ENCODE data around the gene PDLIM4.

PDLIM4 gene

DNA sequence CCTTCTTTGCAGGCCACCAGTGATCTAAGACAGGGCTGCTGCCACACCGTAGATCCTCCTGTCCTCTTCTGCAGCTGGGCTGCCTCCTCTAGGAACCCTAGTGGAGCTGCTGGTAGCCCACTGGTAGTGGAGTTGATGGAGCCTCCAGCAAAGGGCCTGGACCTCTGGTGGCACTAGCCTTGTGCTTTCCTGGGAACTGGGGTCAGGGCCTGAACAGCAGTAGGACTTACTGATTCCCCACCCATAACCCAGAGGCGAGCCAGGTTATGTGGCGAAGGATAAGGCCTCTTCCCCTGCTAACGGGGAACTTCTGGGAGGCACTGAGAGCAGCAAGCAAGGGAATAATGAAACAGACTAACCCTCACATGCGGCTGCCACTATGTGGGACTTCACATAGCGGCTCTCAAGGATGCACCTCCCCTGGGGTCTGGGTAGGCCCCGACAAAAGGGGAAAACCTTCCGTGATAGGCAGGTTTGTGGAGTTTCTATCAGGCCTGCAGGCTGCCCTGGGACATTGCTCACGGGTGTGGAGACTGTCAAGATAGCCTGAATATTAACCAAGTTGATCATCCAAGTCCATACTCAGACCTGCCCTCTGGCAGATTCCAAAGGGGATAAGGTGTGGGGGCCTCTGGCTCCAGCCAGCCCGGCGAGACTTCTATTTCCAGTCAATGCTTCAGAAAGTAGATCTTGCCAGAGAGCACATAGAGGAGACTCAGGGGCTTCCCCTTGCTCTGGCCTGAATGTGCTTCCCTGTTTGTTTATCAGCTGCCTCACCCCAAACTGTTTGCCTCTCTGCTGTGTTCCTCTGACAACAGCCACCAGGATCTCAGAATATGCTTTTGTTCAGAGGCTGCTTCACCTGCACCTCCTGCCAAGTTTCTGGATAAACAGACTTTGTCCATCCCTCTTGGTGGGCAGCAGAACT is 44.1 kb downstream of the PDLIM4 start:
- no peak overlapping the region for H3K14ac ChIP-seq (ENCODE audit: low read length in 2 of 2)
- H2BK15ac ChIP-seq (ENCODE audit: low read depth, poor library complexity, severe bottlenecking), result no peak overlapping the region
- no peak overlapping the region for H3K4me2 ChIP-seq (ENCODE audit: low read length, poor library complexity, severe bottlenecking)
- no peak overlapping the region for H3K27ac ChIP-seq (ENCODE audit: low read length, poor library complexity, severe bottlenecking)
- H2AFZ ChIP-seq (ENCODE audit: low read depth, low read length), result no peak overlapping the region
- H2BK120ac ChIP-seq (ENCODE audit: low read depth, low read length), result no peak overlapping the region
- H3K4ac ChIP-seq (ENCODE audit: low read depth in 1 of 2, low read length in 2 of 2), result no peak overlapping the region
- no peak overlapping the region for H3K4me3 ChIP-seq (ENCODE audit: insufficient read depth in 1 of 2, low read depth in 1 of 2, low read length in 2 of 2)
- 90% methylated on average over 10 of the region's 11 CpGs for WGBS
- no peak overlapping the region for H2AK5ac ChIP-seq (ENCODE audit: low read length, severe bottlenecking)
- peaks cover 1% of the 10 kb centered on the region for H3K4me1 ChIP-seq (ENCODE audit: control insufficient read depth, insufficient read depth, low read depth, low read length)
- no peak overlapping the region for H4K8ac ChIP-seq (ENCODE audit: low read length)
- H3K18ac ChIP-seq (ENCODE audit: low read depth in 1 of 2, low read length in 2 of 2), result no peak overlapping the region
- no peak overlapping the region for H3K23ac ChIP-seq (ENCODE audit: low read length in 2 of 2)
- no peak overlapping the region for H2BK5ac ChIP-seq (ENCODE audit: low read depth, low read length, poor library complexity, severe bottlenecking)
- peaks cover 0 to 12% of the 10 kb centered on the region in 2 experiments for H3K36me3 ChIP-seq (ENCODE audit: control insufficient read depth in 1 of 2, insufficient read depth in 2 of 2, low read depth in 1 of 2, low read length in 2 of 2)
- H4K91ac ChIP-seq (ENCODE audit: low read length), result no peak overlapping the region
- DNase-seq, result no peak
- no peak overlapping the region for H2BK12ac ChIP-seq (ENCODE audit: low read length in 2 of 2)
- no peaks in the 10 kb centered on the region for H3K27me3 ChIP-seq (ENCODE audit: control insufficient read depth in 1 of 2, insufficient read depth in 1 of 2, low read length in 2 of 2)
- H3K9me3 ChIP-seq (ENCODE audit: control insufficient read depth, low read length), result peaks cover 10% of the 10 kb centered on the region
- H3K9ac ChIP-seq (ENCODE audit: low read length), result no peak overlapping the region
- H3K79me1 ChIP-seq (replicated peaks; ENCODE audit: low read length, poor library complexity, severe bottlenecking), result peaks cover 37% of the 10 kb centered on the region

DNA sequence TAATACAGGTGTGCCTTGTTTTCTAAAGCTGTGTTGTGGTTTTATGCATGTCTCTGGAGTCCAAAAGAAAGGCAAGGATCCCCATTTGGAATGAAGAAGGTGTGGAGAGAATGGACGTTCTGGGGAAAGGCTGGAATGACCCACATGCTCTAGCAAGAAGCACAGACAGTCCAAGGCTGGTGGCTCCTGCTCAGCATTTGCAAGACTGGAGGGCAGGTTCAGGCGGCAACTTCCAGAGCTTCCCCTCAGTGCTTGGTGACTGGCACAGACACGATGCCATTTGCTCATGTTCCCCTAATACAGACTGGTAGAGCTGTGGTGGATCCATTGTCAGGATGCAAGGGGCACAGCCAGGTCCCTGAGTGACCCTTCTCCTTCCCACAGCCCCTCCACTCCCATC is 44.9 kb downstream of the PDLIM4 start:
- peak overlapping the region; percentile 27 for H4K91ac ChIP-seq (ENCODE audit: low read length)
- no peak overlapping the region for H2BK5ac ChIP-seq (ENCODE audit: low read depth, low read length, poor library complexity, severe bottlenecking)
- no peak overlapping the region for H3K27ac ChIP-seq (ENCODE audit: low read length, poor library complexity, severe bottlenecking)
- H3K18ac ChIP-seq (ENCODE audit: low read depth in 1 of 2, low read length in 2 of 2), result peak overlapping the region in 1 of 2 experiments; percentile 12
- peak overlapping the region; percentile 53 for H4K8ac ChIP-seq (ENCODE audit: low read length)
- H3K79me1 ChIP-seq (replicated peaks; ENCODE audit: low read length, poor library complexity, severe bottlenecking), result peaks cover 32% of the 10 kb centered on the region
- H2BK15ac ChIP-seq (ENCODE audit: low read depth, poor library complexity, severe bottlenecking), result no peak overlapping the region
- H3K14ac ChIP-seq (ENCODE audit: low read length in 2 of 2), result no peak overlapping the region
- H3K4me3 ChIP-seq (ENCODE audit: insufficient read depth in 1 of 2, low read depth in 1 of 2, low read length in 2 of 2), result no peak overlapping the region
- no peak overlapping the region for H2AFZ ChIP-seq (ENCODE audit: low read depth, low read length)
- WGBS, result 77% methylated on average over 3 of the region's 3 CpGs
- no peak overlapping the region for H3K9ac ChIP-seq (ENCODE audit: low read length)
- H3K4ac ChIP-seq (ENCODE audit: low read depth in 1 of 2, low read length in 2 of 2), result no peak overlapping the region
- no peak overlapping the region for H2BK120ac ChIP-seq (ENCODE audit: low read depth, low read length)
- peaks cover 0 to 12% of the 10 kb centered on the region in 2 experiments for H3K36me3 ChIP-seq (ENCODE audit: control insufficient read depth in 1 of 2, insufficient read depth in 2 of 2, low read depth in 1 of 2, low read length in 2 of 2)
- no peak overlapping the region for H3K4me2 ChIP-seq (ENCODE audit: low read length, poor library complexity, severe bottlenecking)
- H3K27me3 ChIP-seq (ENCODE audit: control insufficient read depth in 1 of 2, insufficient read depth in 1 of 2, low read length in 2 of 2), result no peaks in the 10 kb centered on the region
- H2AK5ac ChIP-seq (ENCODE audit: low read length, severe bottlenecking), result no peak overlapping the region
- no peak for DNase-seq
- no peak overlapping the region for H3K23ac ChIP-seq (ENCODE audit: low read length in 2 of 2)
- H3K9me3 ChIP-seq (ENCODE audit: control insufficient read depth, low read length), result peaks cover 10% of the 10 kb centered on the region
- H2BK12ac ChIP-seq (ENCODE audit: low read length in 2 of 2), result no peak overlapping the region
- no peaks in the 10 kb centered on the region for H3K4me1 ChIP-seq (ENCODE audit: control insufficient read depth, insufficient read depth, low read depth, low read length)

GRCh38 chr5:132303589-132303988 is 46.1 kb downstream of the PDLIM4 start:
- no peak overlapping the region for H3K18ac ChIP-seq (ENCODE audit: low read depth in 1 of 2, low read length in 2 of 2)
- H3K36me3 ChIP-seq (ENCODE audit: control insufficient read depth in 1 of 2, insufficient read depth in 2 of 2, low read depth in 1 of 2, low read length in 2 of 2), result peaks cover 0 to 12% of the 10 kb centered on the region in 2 experiments
- no peak overlapping the region for H2BK12ac ChIP-seq (ENCODE audit: low read length in 2 of 2)
- no peak overlapping the region for H3K4ac ChIP-seq (ENCODE audit: low read depth in 1 of 2, low read length in 2 of 2)
- no peak for DNase-seq
- no peak overlapping the region for H2BK120ac ChIP-seq (ENCODE audit: low read depth, low read length)
- H3K14ac ChIP-seq (ENCODE audit: low read length in 2 of 2), result no peak overlapping the region
- no peak overlapping the region for H3K4me2 ChIP-seq (ENCODE audit: low read length, poor library complexity, severe bottlenecking)
- no peak overlapping the region for H2BK15ac ChIP-seq (ENCODE audit: low read depth, poor library complexity, severe bottlenecking)
- H3K4me1 ChIP-seq (ENCODE audit: control insufficient read depth, insufficient read depth, low read depth, low read length), result no peaks in the 10 kb centered on the region
- WGBS, result 93% methylated on average over 5 of the region's 6 CpGs
- H3K27ac ChIP-seq (ENCODE audit: low read length, poor library complexity, severe bottlenecking), result no peak overlapping the region
- H4K8ac ChIP-seq (ENCODE audit: low read length), result no peak overlapping the region
- no peak overlapping the region for H2AK5ac ChIP-seq (ENCODE audit: low read length, severe bottlenecking)
- no peak overlapping the region for H3K23ac ChIP-seq (ENCODE audit: low read length in 2 of 2)
- peaks cover 10% of the 10 kb centered on the region for H3K9me3 ChIP-seq (ENCODE audit: control insufficient read depth, low read length)
- H3K27me3 ChIP-seq (ENCODE audit: control insufficient read depth in 1 of 2, insufficient read depth in 1 of 2, low read length in 2 of 2), result no peaks in the 10 kb centered on the region
- H3K9ac ChIP-seq (ENCODE audit: low read length), result no peak overlapping the region
- H4K91ac ChIP-seq (ENCODE audit: low read length), result no peak overlapping the region
- no peak overlapping the region for H2AFZ ChIP-seq (ENCODE audit: low read depth, low read length)
- peaks cover 37% of the 10 kb centered on the region for H3K79me1 ChIP-seq (replicated peaks; ENCODE audit: low read length, poor library complexity, severe bottlenecking)
- no peak overlapping the region for H3K4me3 ChIP-seq (ENCODE audit: insufficient read depth in 1 of 2, low read depth in 1 of 2, low read length in 2 of 2)
- no peak overlapping the region for H2BK5ac ChIP-seq (ENCODE audit: low read depth, low read length, poor library complexity, severe bottlenecking)

GRCh38 chr5:132305420-132305819 is 47.9 kb downstream of the PDLIM4 start:
- H3K36me3 ChIP-seq (ENCODE audit: control insufficient read depth in 1 of 2, insufficient read depth in 2 of 2, low read depth in 1 of 2, low read length in 2 of 2), result peaks cover 0 to 12% of the 10 kb centered on the region in 2 experiments
- WGBS, result no CpG with 5 or more reads among the region's 2 CpGs

More at GRCh38 chr5:132305420-132305819, 47.9 kb downstream of the PDLIM4 start:
- H3K23ac ChIP-seq (ENCODE audit: low read length in 2 of 2), result no peak overlapping the region
- H4K91ac ChIP-seq (ENCODE audit: low read length), result no peak overlapping the region
- no peak overlapping the region for H3K4me2 ChIP-seq (ENCODE audit: low read length, poor library complexity, severe bottlenecking)
- no peak overlapping the region for H3K18ac ChIP-seq (ENCODE audit: low read depth in 1 of 2, low read length in 2 of 2)
- no peak overlapping the region for H3K4ac ChIP-seq (ENCODE audit: low read depth in 1 of 2, low read length in 2 of 2)
- no peak overlapping the region for H2BK5ac ChIP-seq (ENCODE audit: low read depth, low read length, poor library complexity, severe bottlenecking)
- H2BK120ac ChIP-seq (ENCODE audit: low read depth, low read length), result no peak overlapping the region
- H3K9ac ChIP-seq (ENCODE audit: low read length), result no peak overlapping the region
- no peaks in the 10 kb centered on the region for H3K27me3 ChIP-seq (ENCODE audit: control insufficient read depth in 1 of 2, insufficient read depth in 1 of 2, low read length in 2 of 2)
- H3K4me3 ChIP-seq (ENCODE audit: insufficient read depth in 1 of 2, low read depth in 1 of 2, low read length in 2 of 2), result no peak overlapping the region
- H2BK12ac ChIP-seq (ENCODE audit: low read length in 2 of 2), result no peak overlapping the region
- no peak overlapping the region for H2AK5ac ChIP-seq (ENCODE audit: low read length, severe bottlenecking)
- H3K4me1 ChIP-seq (ENCODE audit: control insufficient read depth, insufficient read depth, low read depth, low read length), result no peaks in the 10 kb centered on the region
- H3K27ac ChIP-seq (ENCODE audit: low read length, poor library complexity, severe bottlenecking), result no peak overlapping the region
- H3K14ac ChIP-seq (ENCODE audit: low read length in 2 of 2), result no peak overlapping the region
- no peak overlapping the region for H4K8ac ChIP-seq (ENCODE audit: low read length)
- H2BK15ac ChIP-seq (ENCODE audit: low read depth, poor library complexity, severe bottlenecking), result no peak overlapping the region
- peaks cover 32% of the 10 kb centered on the region for H3K79me1 ChIP-seq (replicated peaks; ENCODE audit: low read length, poor library complexity, severe bottlenecking)
- peaks cover 10% of the 10 kb centered on the region for H3K9me3 ChIP-seq (ENCODE audit: control insufficient read depth, low read length)
- H2AFZ ChIP-seq (ENCODE audit: low read depth, low read length), result no peak overlapping the region
- no peak for DNase-seq
